ENCODE data around the gene FKBP1A. TPM values are rescaled to one million over a fixed set of nuclear protein-coding genes. Genes with fewer than 3 reads are reported as not detected.

Gene FKBP1A
- total and polyA plus RNA-seq, 9 donors: 72.7 to 298 (median 262) TPM

- Histone ChIP-seq H3K36me3 (ENCODE audit: control insufficient read depth, insufficient read depth, low read length) (no peaks in the 10 kb centered on the region), H3K4me3 (ENCODE audit: low read length) (no peak overlapping the region), H3K9me3 (replicated peaks; ENCODE audit: control insufficient read depth, low read depth, low read length) (peaks cover 4% of the 10 kb centered on the region), H3K4me1 (ENCODE audit: control insufficient read depth, insufficient read depth, low read length) (no peaks in the 10 kb centered on the region), H3K27ac (ENCODE audit: low read length) (no peak overlapping the region), H3K27me3 (ENCODE audit: control insufficient read depth, insufficient read depth, low read length) (peaks cover 11% of the 10 kb centered on the region)
- WGBS (ENCODE audit: insufficient coverage): 83% methylated on average over 1 of the region's 4 CpGs
- no peak for DNase-seq
Observed at GRCh38 chr20:1420066-1420465, 27.2 kb upstream of the FKBP1A start.

- Histone ChIP-seq H3K36me3 (ENCODE audit: control insufficient read depth, insufficient read depth, low read length) (no peaks in the 10 kb centered on the region), H3K27ac (ENCODE audit: low read length) (no peak overlapping the region), H3K27me3 (ENCODE audit: control insufficient read depth, insufficient read depth, low read length) (peaks cover 11% of the 10 kb centered on the region), H3K9me3 (replicated peaks; ENCODE audit: control insufficient read depth, low read depth, low read length) (peaks cover 4% of the 10 kb centered on the region), H3K4me1 (ENCODE audit: control insufficient read depth, insufficient read depth, low read length) (no peaks in the 10 kb centered on the region), H3K4me3 (ENCODE audit: low read length) (no peak overlapping the region)
- WGBS (ENCODE audit: insufficient coverage): no CpG with 5 or more reads among the region's 3 CpGs
- DNase-seq: no peak
Observed at GRCh38 chr20:1418350-1418749, 25.5 kb upstream of the FKBP1A start.

- Histone ChIP-seq H3K27ac (ENCODE audit: low read length) (no peak overlapping the region), H3K27me3 (ENCODE audit: control insufficient read depth, insufficient read depth, low read length) (peaks cover 11% of the 10 kb centered on the region), H3K4me3 (ENCODE audit: low read length) (no peak overlapping the region), H3K9me3 (replicated peaks; ENCODE audit: control insufficient read depth, low read depth, low read length) (peaks cover 4% of the 10 kb centered on the region), H3K36me3 (ENCODE audit: control insufficient read depth, insufficient read depth, low read length) (no peaks in the 10 kb centered on the region), H3K4me1 (ENCODE audit: control insufficient read depth, insufficient read depth, low read length) (no peaks in the 10 kb centered on the region)
- DNase-seq: no peak
Observed at GRCh38 chr20:1417790-1418189, 24.9 kb upstream of the FKBP1A start.

- peaks cover 4% of the 10 kb centered on the region for H3K9me3 ChIP-seq (replicated peaks; ENCODE audit: control insufficient read depth, low read depth, low read length)
- no peak overlapping the region for H3K4me3 ChIP-seq (ENCODE audit: low read length)
- no peak for DNase-seq
- 47% methylated on average over 5 of the region's 5 CpGs for WGBS (ENCODE audit: insufficient coverage)
- no peaks in the 10 kb centered on the region for H3K36me3 ChIP-seq (ENCODE audit: control insufficient read depth, insufficient read depth, low read length)
- H3K27me3 ChIP-seq (ENCODE audit: control insufficient read depth, insufficient read depth, low read length): peaks cover 11% of the 10 kb centered on the region
- H3K27ac ChIP-seq (ENCODE audit: low read length): no peak overlapping the region
- H3K4me1 ChIP-seq (ENCODE audit: control insufficient read depth, insufficient read depth, low read length): no peaks in the 10 kb centered on the region
Observed at GRCh38 chr20:1417273-1417672, 24.4 kb upstream of the FKBP1A start.

GRCh38 chr20:1415667-1416468, 23.0 kb upstream of the FKBP1A start:
- Histone ChIP-seq H3K27ac (ENCODE audit: low read length) (no peak overlapping the region), H3K4me3 (ENCODE audit: low read length) (no peak overlapping the region), H3K27me3 (ENCODE audit: control insufficient read depth, insufficient read depth, low read length) (peaks cover 11% of the 10 kb centered on the region), H3K36me3 (ENCODE audit: control insufficient read depth, insufficient read depth, low read length) (no peaks in the 10 kb centered on the region), H3K4me1 (ENCODE audit: control insufficient read depth, insufficient read depth, low read length) (no peaks in the 10 kb centered on the region), H3K9me3 (replicated peaks; ENCODE audit: control insufficient read depth, low read depth, low read length) (peaks cover 3% of the 10 kb centered on the region)
- DNase-seq: no peak
- WGBS (ENCODE audit: insufficient coverage): 64% methylated on average over 6 of the region's 8 CpGs

GRCh38 chr20:1414982-1415381, 22.1 kb upstream of the FKBP1A start:
- H3K36me3 ChIP-seq (ENCODE audit: control insufficient read depth, insufficient read depth, low read length): no peaks in the 10 kb centered on the region
- no peaks in the 10 kb centered on the region for H3K9me3 ChIP-seq (replicated peaks; ENCODE audit: control insufficient read depth, low read depth, low read length)
- no peak for DNase-seq
- H3K27ac ChIP-seq (ENCODE audit: low read length): no peak overlapping the region
- 80% methylated on average over 1 of the region's 4 CpGs for WGBS (ENCODE audit: insufficient coverage)
- peaks cover 11% of the 10 kb centered on the region for H3K27me3 ChIP-seq (ENCODE audit: control insufficient read depth, insufficient read depth, low read length)
- H3K4me3 ChIP-seq (ENCODE audit: low read length): no peak overlapping the region
- H3K4me1 ChIP-seq (ENCODE audit: control insufficient read depth, insufficient read depth, low read length): no peaks in the 10 kb centered on the region

- H3K4me1 ChIP-seq (ENCODE audit: control insufficient read depth, insufficient read depth, low read length): no peaks in the 10 kb centered on the region
- H3K4me3 ChIP-seq (ENCODE audit: low read length): no peak overlapping the region
- peaks cover 11% of the 10 kb centered on the region for H3K27me3 ChIP-seq (ENCODE audit: control insufficient read depth, insufficient read depth, low read length)
- no peaks in the 10 kb centered on the region for H3K36me3 ChIP-seq (ENCODE audit: control insufficient read depth, insufficient read depth, low read length)
- no peak for DNase-seq
- no CpG with 5 or more reads among the region's 2 CpGs for WGBS (ENCODE audit: insufficient coverage)
- no peaks in the 10 kb centered on the region for H3K9me3 ChIP-seq (replicated peaks; ENCODE audit: control insufficient read depth, low read depth, low read length)
- no peak overlapping the region for H3K27ac ChIP-seq (ENCODE audit: low read length)
Observed at GRCh38 chr20:1405801-1406200, 12.9 kb upstream of the FKBP1A start.

- no peaks in the 10 kb centered on the region for H3K36me3 ChIP-seq (ENCODE audit: control insufficient read depth, insufficient read depth, low read length)
- no peak overlapping the region for H3K27ac ChIP-seq (ENCODE audit: low read length)
- no peak overlapping the region for H3K4me3 ChIP-seq (ENCODE audit: low read length)
- DNase-seq: no peak
- no CpG with 5 or more reads among the region's 1 CpG for whole genome bisulfite sequencing (ENCODE audit: insufficient coverage)
- peaks cover 16% of the 10 kb centered on the region for H3K27me3 ChIP-seq (ENCODE audit: control insufficient read depth, insufficient read depth, low read length)
- H3K9me3 ChIP-seq (replicated peaks; ENCODE audit: control insufficient read depth, low read depth, low read length): no peaks in the 10 kb centered on the region
- no peaks in the 10 kb centered on the region for H3K4me1 ChIP-seq (ENCODE audit: control insufficient read depth, insufficient read depth, low read length)
Observed at GRCh38 chr20:1403624-1404023, 10.8 kb upstream of the FKBP1A start.

GRCh38 chr20:1402149-1402548, 9.3 kb upstream of the FKBP1A start:
- no peaks in the 10 kb centered on the region for H3K36me3 ChIP-seq (ENCODE audit: control insufficient read depth, insufficient read depth, low read length)
- H3K4me3 ChIP-seq (ENCODE audit: low read length): no peak overlapping the region
- no peaks in the 10 kb centered on the region for H3K4me1 ChIP-seq (ENCODE audit: control insufficient read depth, insufficient read depth, low read length)
- H3K9me3 ChIP-seq (replicated peaks; ENCODE audit: control insufficient read depth, low read depth, low read length): no peaks in the 10 kb centered on the region
- DNase-seq: no peak
- peaks cover 19% of the 10 kb centered on the region for H3K27me3 ChIP-seq (ENCODE audit: control insufficient read depth, insufficient read depth, low read length)
- WGBS (ENCODE audit: insufficient coverage): 62% methylated on average over 5 of the region's 7 CpGs
- H3K27ac ChIP-seq (ENCODE audit: low read length): no peak overlapping the region

- Histone ChIP-seq H3K9me3 (replicated peaks; ENCODE audit: control insufficient read depth, low read depth, low read length) (no peaks in the 10 kb centered on the region), H3K27me3 (ENCODE audit: control insufficient read depth, insufficient read depth, low read length) (peaks cover 25% of the 10 kb centered on the region), H3K4me1 (ENCODE audit: control insufficient read depth, insufficient read depth, low read length) (no peaks in the 10 kb centered on the region), H3K36me3 (ENCODE audit: control insufficient read depth, insufficient read depth, low read length) (no peaks in the 10 kb centered on the region), H3K4me3 (ENCODE audit: low read length) (no peak overlapping the region), H3K27ac (ENCODE audit: low read length) (no peak overlapping the region)
- 59% methylated on average over 3 of the region's 3 CpGs for WGBS (ENCODE audit: insufficient coverage)
- DNase-seq: no peak
Observed at GRCh38 chr20:1401451-1401907, 8.6 kb upstream of the FKBP1A start.
